ENCODE results near the gene MORN5.

DNA sequence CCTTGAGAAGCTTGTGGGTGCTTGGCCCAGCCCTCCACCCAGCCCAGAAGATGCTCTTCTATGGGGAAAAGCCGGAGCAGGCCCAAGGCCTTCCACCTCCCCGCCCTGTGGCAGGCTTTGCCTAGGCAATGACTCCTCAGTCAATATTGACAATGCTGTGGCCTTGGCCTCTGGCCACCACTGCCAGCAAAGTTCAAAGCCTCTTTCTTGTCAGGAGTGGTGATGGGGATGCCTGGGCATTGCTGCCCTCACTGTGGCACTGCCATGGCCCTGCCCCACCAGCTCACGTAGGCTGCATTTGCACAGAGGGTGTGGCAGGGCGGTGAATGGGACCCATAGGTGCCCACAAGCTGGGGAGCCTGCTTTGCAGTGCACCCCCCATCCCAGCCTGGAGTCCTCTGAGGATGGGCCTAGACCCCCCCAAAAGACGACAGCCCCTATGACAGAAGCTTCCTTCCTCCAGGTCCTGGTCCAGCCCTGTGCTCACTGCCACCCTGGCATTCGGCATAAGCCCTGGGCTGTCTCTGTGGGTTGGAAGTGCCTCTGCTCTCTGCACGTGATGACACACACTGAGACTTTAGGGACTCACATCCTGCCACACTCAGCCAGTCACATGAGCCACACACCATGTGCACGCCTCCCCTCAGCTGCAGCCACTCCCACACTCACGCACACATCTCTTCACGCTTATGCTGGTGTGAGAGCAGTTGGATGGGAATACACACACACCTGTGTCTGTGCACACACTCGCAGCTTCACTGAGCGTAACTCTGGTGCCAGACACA lies 31.1 kb downstream of the MORN5 start:
- TF ChIP-seq POLR2AphosphoS5 (IDR thresholded peaks at IDR 0.05) (no peak), POLR2A (IDR thresholded peaks at IDR 0.05) (no peak)
- TF ChIP-seq, protein P1, sequence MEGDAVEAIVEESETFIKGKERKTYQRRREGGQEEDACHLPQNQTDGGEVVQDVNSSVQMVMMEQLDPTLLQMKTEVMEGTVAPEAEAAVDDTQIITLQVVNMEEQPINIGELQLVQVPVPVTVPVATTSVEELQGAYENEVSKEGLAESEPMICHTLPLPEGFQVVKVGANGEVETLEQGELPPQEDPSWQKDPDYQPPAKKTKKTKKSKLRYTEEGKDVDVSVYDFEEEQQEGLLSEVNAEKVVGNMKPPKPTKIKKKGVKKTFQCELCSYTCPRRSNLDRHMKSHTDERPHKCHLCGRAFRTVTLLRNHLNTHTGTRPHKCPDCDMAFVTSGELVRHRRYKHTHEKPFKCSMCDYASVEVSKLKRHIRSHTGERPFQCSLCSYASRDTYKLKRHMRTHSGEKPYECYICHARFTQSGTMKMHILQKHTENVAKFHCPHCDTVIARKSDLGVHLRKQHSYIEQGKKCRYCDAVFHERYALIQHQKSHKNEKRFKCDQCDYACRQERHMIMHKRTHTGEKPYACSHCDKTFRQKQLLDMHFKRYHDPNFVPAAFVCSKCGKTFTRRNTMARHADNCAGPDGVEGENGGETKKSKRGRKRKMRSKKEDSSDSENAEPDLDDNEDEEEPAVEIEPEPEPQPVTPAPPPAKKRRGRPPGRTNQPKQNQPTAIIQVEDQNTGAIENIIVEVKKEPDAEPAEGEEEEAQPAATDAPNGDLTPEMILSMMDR (IDR thresholded peaks at IDR 0.05), result no peak

Data from breast epithelium (tissue), 3 donors.